ENCODE results near the gene SRPK3.

Gene SRPK3

DNA sequence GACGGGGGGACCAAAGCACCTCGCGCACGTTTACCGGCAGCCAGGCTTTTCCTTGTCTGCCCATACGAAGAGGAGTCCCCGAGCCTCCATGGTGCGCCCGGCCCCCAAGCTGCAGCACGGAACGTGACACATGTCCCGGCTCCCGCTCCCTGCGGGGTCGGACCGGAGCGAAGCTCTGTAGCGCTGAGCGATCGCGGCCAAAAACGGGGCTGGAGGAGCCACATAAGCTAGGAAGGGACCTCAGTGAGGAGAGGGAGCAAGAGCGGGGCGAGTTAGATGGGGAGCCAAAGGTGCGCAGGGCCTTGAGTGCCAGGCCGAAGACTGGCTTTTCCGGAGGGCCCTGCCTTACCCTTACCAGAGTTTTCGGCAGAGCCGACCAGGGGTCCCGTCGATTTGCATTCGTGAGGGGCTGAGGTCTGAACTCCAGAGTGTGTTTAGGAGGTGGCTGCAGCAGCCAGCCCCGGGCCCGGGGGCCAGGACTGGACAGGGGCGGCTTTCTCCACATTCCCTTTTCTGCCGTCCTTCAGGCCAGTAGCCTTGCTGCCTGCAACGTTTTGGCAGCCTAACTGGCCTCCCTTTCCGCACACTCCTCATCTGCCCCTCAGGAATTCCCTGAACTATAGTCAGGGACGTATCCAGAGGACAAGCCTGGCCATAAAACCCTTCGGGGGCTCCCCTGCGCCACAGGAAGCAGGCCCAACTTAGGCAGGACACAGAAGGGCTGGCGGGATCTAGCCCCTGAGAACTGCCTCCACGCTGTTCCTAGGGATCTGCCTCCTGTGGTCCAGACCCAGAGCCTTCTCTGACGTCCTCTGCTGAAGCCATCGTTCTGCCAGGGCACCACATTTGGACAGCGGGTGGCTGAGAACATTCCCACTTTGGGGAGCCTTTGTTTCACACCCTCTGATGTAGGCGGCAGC, 14.3 kb downstream of the SRPK3 start:
- peak overlapping the region; percentile 76 for H3K27ac ChIP-seq
- TF ChIP-seq, protein P1, sequence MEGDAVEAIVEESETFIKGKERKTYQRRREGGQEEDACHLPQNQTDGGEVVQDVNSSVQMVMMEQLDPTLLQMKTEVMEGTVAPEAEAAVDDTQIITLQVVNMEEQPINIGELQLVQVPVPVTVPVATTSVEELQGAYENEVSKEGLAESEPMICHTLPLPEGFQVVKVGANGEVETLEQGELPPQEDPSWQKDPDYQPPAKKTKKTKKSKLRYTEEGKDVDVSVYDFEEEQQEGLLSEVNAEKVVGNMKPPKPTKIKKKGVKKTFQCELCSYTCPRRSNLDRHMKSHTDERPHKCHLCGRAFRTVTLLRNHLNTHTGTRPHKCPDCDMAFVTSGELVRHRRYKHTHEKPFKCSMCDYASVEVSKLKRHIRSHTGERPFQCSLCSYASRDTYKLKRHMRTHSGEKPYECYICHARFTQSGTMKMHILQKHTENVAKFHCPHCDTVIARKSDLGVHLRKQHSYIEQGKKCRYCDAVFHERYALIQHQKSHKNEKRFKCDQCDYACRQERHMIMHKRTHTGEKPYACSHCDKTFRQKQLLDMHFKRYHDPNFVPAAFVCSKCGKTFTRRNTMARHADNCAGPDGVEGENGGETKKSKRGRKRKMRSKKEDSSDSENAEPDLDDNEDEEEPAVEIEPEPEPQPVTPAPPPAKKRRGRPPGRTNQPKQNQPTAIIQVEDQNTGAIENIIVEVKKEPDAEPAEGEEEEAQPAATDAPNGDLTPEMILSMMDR (IDR thresholded peaks at IDR 0.05), result no peak
- no peak for TF ChIP-seq ZFX (IDR thresholded peaks at IDR 0.05; ENCODE audit: borderline replicate concordance)

GRCh38 chrX:153797415-153798015, 16.7 kb downstream of the SRPK3 start:
- H3K27ac ChIP-seq, result no peak overlapping the region
- TF ChIP-seq, protein P1 (IDR thresholded peaks at IDR 0.05), result no peak

DNA sequence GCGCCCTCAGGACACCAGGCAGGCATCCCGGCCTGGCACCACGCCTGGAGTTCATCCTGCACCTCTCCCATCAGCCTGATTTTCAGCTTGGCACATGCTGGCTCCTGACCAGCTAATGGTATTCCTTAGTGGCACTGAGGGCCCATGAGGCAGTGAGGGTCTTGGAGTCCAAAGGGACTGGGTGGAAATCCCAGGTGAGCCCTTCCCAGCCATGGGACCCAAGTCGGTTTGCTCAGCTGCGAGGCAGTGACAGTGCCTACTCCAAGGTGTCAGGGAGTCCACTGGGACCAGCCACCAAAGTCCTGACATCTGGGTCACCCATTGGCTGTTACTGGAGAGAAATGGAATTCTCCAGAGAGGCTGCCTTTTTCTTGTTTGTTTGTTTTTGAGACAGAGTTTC, 18.5 kb downstream of the SRPK3 start:
- TF ChIP-seq, protein P1 (IDR thresholded peaks at IDR 0.05), result no peak
- TF ChIP-seq ZFX (IDR thresholded peaks at IDR 0.05; ENCODE audit: borderline replicate concordance), result no peak
- H3K27ac ChIP-seq, result no peak overlapping the region

DNA sequence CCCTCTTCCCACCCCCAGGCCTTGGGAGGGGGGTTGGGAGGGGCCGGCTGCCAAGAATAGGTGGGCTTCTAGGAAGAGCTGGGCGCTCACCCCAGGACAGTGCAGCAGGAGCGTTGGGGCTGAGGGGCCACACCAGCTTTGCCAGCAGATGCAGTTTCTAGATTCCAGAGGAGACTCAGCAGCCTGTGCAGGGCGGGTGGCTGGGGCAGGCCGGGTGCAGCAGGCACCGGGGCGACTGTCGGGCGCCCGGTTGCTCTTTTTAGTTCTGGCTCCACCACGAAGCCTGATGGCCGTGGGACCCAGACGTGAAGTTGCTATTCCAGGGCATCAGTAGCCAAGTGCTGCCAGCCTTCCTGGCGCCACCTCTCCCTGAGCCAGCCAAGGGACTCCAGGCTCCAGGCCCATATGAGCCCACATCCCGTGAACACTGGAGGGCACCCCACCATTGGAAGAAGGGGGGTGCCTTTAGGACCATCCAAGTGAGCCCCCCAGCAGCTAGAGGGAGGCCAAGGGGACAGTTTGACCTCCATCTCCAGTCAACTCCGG, 19.4 kb downstream of the SRPK3 start:
- TF ChIP-seq, protein P1 (IDR thresholded peaks at IDR 0.05), result no peak
- no peak for TF ChIP-seq ZFX (IDR thresholded peaks at IDR 0.05; ENCODE audit: borderline replicate concordance)
- H3K27ac ChIP-seq, result no peak overlapping the region

DNA sequence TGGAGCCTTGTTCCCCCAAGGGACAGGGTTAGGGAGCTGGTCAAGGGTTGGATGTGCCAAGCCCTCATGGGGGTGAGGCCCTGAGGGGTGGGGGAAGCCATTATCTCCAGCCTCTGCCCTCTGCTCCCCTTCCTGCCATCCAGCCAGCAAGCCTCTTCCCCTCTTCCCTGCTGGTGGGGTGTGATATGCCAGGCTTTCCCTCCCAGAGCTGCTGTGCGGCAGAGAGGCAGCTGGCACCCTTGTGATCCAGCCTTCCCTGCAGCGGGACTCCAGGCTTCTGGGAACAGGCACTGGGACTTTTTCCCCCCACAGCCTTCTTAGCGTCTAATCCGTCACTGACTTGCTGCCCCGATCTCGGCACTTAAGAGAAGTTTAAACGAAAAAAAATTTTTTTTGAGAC, 19.9 kb downstream of the SRPK3 start:
- no peak overlapping the region for H3K27ac ChIP-seq
- TF ChIP-seq ZFX (IDR thresholded peaks at IDR 0.05; ENCODE audit: borderline replicate concordance), result no peak
- TF ChIP-seq, protein P1 (IDR thresholded peaks at IDR 0.05), result no peak

GRCh38 chrX:153801669-153802068, 20.8 kb downstream of the SRPK3 start:
- no peak overlapping the region for H3K27ac ChIP-seq
- TF ChIP-seq, protein P1 (IDR thresholded peaks at IDR 0.05), result no peak
- no peak for TF ChIP-seq ZFX (IDR thresholded peaks at IDR 0.05; ENCODE audit: borderline replicate concordance)
